Thyroid gland (tissue), 4 donors: ENCODE measurements around the gene CAMK1D.

ENCODE experiments used
- POLR2A ChIP-seq, 2 donors: fragments of 450-650 bp; IDR thresholded peaks; one replicate each; pipeline ENCODE4 v1.6.1; 2017; ENCODE audit warnings: antibody characterized with exemption in 2 of 2, mild to moderate bottlenecking in 2 of 2, moderate library complexity in 1 of 2
- TF ChIP-seq, protein P1 (sequence below), 6 experiments: fragments of 200-600 bp in 3 of 6; fragments of 450-650 bp in 3 of 6; sonication (generic) in 3 of 6; IDR thresholded peaks; one replicate each; pipeline ENCODE4 v1.5.1; 2016 to 2019; ENCODE audit warnings: antibody characterized with exemption in 6 of 6, mild to moderate bottlenecking in 2 of 6, inconsistent platforms in 1 of 6, moderate library complexity in 1 of 6

GRCh38 chr10:12788277-12788676, 438.9 kb downstream of the CAMK1D start:
- TF ChIP-seq, protein P1, sequence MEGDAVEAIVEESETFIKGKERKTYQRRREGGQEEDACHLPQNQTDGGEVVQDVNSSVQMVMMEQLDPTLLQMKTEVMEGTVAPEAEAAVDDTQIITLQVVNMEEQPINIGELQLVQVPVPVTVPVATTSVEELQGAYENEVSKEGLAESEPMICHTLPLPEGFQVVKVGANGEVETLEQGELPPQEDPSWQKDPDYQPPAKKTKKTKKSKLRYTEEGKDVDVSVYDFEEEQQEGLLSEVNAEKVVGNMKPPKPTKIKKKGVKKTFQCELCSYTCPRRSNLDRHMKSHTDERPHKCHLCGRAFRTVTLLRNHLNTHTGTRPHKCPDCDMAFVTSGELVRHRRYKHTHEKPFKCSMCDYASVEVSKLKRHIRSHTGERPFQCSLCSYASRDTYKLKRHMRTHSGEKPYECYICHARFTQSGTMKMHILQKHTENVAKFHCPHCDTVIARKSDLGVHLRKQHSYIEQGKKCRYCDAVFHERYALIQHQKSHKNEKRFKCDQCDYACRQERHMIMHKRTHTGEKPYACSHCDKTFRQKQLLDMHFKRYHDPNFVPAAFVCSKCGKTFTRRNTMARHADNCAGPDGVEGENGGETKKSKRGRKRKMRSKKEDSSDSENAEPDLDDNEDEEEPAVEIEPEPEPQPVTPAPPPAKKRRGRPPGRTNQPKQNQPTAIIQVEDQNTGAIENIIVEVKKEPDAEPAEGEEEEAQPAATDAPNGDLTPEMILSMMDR (IDR thresholded peaks at IDR 0.05): no peak
- TF ChIP-seq POLR2A (IDR thresholded peaks at IDR 0.05): no peak
